HG02678 (cell line): Measurements from ENCODE around the gene DSG3.
A peak's percentile ranks its signal among the peaks of the same experiment; 100 is the strongest.
"Not testable (repeated sequence)": the region's sequence is repeated elsewhere in the genome, so short reads cannot be mapped to it uniquely, and the experiment has no call there.

Experiments used
- ATAC-seq: cut with Tn5 transposase; IDR thresholded peaks from one replicate; pipeline ENCODE4 v1.9.1; 2021; ENCODE audit warnings: mild to moderate bottlenecking, moderate library complexity; ENCODE audit not compliant: unreplicated experiment

Gene DSG3

GRCh38 chr18:31490387-31490786 is 42.8 kb downstream of the DSG3 start:
- peak; percentile 62 for ATAC-seq

GRCh38 chr18:31490833-31491232 is 43.3 kb downstream of the DSG3 start:
- no peak for ATAC-seq

GRCh38 chr18:31491586-31491985 is 44.0 kb downstream of the DSG3 start:
- ATAC-seq = no peak

DNA sequence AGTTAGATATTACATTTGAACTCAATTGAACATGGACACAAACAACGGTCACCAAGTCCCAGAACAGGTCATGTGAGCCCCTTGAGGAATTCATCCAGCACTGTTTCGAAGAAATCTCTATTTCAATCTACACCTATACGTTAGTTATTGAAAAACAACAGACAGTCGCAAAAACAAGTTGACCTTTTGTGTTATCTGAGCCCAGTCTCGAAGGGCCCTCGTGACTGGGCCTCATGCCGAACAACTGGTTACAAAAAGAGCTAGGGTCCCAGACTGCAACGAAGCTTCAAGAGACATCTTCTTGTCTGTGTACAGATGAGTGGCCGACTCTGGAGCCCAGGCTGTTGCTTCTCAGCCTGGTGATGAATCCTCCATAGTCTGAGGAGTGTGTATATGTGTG is 45.1 kb downstream of the DSG3 start:
- ATAC-seq = no peak

DNA sequence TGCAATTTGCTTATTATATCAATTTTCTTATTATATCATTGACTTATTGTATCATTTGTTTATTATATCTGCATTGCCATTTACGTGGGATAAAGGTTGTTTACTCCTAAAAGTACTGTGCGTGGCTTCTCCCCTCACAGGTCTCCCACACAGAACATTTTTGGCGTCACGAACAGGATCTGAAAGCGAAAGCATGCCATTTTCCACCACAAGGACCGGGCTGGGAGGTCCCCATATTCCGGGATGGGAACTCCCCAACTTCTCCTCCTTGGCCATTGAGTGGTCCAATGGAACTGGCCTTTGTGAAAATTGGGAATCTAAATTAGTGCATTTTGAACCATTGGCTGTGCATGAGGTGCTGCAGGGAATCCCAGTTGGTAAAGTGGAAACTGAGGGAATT is 45.6 kb downstream of the DSG3 start:
- no peak for ATAC-seq

GRCh38 chr18:31493941-31494340 is 46.4 kb downstream of the DSG3 start:
- ATAC-seq = no peak

GRCh38 chr18:31494705-31495244 is 47.2 kb downstream of the DSG3 start:
- ATAC-seq = not testable (repeated sequence)

DNA sequence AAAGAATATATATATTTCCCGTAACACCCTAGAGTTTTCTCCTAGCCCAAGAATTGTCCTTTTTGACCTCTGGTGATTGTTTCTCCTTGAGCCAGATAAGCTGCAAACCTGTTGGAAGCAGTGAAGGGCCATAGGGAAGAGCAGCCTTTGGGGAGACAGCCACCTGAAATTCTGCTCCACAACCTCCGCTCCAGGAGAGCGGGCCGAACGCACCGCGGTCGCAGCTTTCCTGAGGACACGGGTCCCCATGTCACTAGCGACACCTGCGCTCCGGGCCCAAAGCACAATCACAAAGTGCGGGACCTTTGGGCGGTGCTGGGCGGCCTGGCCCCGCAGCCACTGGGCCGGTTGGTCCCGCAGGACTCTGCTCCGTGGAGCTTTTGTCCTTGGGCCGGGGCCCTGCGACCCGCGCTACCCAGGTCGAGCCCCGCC is 49.9 kb downstream of the DSG3 start:
- peak; percentile 3 for ATAC-seq

GRCh38 chr18:31497836-31498573 is 50.5 kb downstream of the DSG3 start, which contains the start of gene DSG2:
TSS of gene DSG2 (plus strand) at chr18:31498177. CDS start at chr18:31498252, 75 bp downstream.
- peak; percentile 42 for ATAC-seq

DNA sequence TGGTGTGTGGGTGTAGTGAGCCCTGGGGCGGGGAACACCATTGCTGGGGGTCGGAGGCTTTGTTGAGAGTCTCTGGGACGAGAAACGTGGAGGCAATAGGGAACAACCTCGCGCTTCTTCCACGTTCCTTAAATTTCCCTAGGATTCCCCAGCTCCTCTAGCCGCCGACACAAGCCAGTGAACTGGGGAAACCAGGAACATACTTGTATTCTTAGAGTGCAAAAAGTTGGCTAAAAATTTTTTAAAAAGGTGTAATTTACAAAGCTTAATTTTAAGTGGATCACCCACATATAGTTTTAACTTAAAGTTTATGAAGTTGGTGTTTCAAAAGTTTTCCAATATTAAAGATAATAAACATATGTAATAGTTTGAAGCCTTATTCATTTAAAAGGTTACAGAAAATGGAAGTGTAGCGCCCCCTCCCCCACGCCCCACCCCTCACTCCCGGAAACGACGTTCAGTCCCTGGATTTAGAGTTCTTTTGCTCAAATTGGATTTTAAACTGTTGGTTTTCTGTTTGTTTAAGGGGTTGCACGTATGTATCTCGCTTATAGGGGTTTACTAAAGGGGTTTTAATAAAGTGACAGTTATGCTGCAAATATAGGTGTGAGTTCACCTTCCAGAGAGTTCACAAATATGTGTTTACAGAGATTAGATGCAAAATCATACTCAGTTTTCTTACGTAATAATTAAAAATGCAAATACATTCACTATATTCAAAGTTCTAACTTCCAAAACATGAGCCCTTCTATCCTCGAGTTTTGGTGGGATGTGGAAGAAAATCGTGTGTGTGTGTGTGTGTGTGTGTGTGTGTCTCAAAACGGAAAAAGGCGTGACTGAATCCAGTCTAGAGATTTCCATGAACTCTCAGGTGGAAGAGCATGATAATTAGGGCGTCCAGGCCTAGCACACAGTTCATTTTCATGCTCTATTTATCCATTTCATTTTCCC is 51.3 kb downstream of the DSG3 start:
- no peak for ATAC-seq

- ATAC-seq = peak; percentile 83
These were observed 52.6 kb downstream of the DSG3 start for GRCh38 chr18:31500051-31500688.

- no peak for ATAC-seq
These were observed 55.5 kb downstream of the DSG3 start for GRCh38 chr18:31503011-31503410.

DNA sequence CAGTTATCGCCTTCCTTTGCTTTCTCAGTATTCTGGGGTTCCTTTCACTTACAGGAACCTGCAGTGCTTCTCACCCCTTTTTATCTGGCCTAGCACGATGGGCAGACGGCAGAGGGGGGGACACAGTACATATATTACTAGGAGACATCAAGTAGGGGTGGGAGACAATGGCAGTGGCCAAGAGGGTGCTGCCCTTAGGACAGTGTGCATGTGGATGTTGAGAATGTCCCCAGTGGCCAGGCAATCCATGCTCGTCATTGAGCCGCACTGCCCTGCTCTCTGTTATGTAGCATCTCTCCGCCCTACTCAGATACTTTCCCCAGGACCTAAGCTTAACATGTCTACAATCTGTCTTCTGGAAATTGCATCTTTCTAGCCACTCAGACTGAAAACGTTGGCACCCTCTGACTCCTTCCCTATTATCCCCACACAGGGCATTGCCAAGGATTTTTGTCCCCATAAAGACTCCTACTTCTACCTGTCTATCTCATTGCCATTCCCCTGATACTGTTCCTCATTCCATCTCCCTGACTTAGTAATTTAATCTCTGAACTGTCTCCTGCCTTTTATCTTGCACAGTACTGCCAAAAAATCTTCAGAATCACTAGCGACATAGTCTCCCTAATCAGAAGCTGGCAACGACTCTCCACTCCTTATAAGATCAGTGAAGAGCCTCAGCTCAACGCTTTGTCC is 57.1 kb downstream of the DSG3 start:
- ATAC-seq = no peak

DNA sequence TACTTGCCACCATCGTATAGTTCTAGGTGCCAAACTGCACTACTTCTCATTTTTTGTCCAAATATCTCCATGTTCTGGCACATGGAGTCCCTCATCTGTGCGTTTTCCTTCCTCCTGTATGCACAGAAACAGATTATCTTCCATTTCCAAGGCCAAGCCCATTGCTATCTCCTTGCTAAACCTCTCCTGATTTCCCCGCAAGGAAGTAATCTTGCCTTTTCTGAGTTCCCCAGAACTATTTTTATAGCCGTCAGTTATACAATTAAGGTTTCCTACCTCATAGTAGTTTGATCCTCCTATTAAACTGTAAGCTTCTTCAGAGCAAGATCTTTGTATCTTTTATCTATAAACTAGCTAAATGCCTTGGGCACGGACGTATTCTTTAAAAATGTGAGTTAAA is 57.6 kb downstream of the DSG3 start:
- no peak for ATAC-seq

DNA sequence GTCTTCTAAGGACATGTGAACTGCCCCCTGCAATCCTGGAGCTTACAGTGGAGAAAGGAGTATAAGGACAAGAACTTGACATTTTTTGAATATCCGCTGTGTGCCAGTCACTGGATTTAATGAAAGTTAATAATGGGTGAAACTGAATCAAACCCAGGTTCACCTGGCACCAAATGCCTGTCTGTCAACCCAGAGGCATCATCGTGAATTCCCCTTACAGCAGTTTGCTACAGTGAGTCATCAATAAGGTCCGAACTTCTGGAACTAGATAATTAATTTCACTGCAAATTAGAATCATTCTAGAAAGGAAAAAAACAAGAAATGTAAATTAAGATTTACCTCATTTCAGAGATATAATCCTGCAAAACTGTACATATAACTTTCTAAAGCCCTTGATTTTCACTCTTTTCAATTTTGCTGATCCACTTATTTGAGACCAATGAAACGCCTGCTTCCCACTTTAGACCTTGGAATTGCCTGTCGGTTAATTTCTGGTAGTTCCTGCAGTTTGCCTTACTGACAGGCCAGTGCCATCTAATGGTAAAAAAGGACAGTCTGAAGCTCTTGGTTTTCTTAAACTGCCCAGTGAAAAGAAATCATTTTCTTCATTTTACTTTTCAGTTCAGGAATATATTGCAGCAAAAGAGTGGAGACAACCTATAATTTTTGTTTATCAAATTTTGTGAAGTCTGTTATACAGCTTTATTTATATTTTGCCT is 58.6 kb downstream of the DSG3 start:
- ATAC-seq = no peak

DNA sequence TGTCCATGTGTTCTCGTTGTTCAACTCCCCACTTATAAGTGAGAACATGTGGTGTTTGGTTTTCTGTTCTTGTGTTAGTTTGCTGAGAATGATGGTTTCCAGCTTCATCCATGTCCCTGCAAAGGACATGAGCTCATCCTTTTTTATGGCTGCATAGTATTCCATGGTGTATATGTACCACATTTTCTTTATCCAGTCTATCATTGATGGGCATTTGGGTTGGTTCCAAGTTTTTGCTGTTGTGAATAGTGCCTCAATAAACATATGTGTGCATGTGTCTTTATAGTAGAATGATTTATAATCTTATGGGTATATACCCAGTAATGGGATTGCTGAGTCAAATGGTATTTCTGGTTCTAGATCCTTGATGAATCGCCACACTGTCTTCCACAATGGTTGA is 59.6 kb downstream of the DSG3 start:
- not testable (repeated sequence) for ATAC-seq

DNA sequence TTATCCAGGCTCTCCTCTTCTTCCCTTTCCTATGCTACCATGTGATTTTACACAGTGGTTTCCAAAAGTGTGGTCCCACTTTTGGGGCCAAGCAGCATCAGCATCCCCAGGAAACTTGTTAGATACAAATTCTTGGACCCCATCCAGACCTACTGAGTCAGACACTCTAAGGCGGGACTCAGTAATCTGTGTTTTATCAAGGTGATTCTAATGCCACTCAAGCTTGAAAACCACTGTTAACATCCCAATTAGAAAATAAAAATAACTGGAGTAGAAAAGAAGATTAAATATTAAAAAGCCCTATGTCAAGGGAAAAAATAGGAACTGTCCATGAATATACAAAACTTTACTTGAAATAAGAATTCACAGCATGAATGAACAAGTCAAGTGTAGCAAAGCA is 61.2 kb downstream of the DSG3 start:
- ATAC-seq = no peak

- no peak for ATAC-seq
These were observed 62.0 kb downstream of the DSG3 start for GRCh38 chr18:31509571-31509970.

DNA sequence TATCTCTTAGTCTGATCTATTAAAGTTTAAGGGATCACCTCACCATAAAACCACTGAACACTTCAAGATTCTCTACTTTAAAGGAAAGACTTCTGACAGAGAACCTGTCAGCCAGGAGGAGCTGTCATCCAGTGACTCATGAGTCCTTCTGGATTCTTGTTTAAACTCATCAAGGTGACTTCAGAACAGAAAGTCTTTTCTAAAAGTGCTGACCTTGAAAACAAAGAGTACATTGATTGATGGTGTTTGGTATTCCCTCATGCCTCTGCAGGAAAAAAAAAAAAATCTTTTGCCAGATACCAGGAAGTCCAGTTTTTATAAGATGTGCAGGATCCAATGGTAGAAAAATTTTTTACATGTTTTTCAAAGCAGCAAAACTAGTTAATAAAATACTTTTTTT is 62.8 kb downstream of the DSG3 start:
- ATAC-seq = no peak

DNA sequence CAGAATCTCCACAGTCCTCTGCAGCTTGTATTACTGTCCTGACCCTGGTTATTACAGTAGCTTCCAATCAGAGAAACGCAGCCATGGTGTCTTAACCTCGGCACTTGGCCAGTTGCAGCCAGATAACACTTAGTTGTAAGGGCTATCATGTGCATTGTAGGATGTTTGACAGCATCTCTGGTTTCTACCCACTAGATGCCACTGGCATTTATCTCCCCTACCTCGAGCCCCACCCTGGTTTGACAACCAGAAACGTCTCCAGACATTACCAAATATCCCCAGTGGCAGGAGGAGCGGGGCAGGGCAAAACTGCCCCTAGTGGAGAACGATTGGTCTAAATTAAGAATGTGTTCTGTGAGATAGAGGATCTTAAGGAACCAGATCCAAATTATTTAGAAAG is 63.6 kb downstream of the DSG3 start:
- ATAC-seq = no peak
